ENCODE data around the gene FMN1.

- TF ChIP-seq POLR2A (IDR thresholded peaks at IDR 0.05) (no peak), EP300 (IDR thresholded peaks at IDR 0.05) (no peak), CTCF (IDR thresholded peaks at IDR 0.05) (no peak)
Measured at GRCh38 chr15:32879980-32880379, 314.5 kb downstream of the FMN1 start.
